Stomach (tissue), 4 donors: ENCODE data around the gene TMEM17.

ENCODE experiments used
- CTCF ChIP-seq, 7 experiments: fragments of 450-650 bp in 4 of 7; fragments of 200-600 bp in 3 of 7; sonication (generic) in 3 of 7; IDR thresholded peaks; one replicate each; pipeline ENCODE4 v1.5.1; 2016 to 2019; ENCODE audit warnings: antibody characterized with exemption in 7 of 7, control low read depth in 2 of 7, mild to moderate bottlenecking in 1 of 7
- EP300 ChIP-seq: sonication (generic); formaldehyde crosslinking; IDR thresholded peaks from one replicate; pipeline ENCODE4 v1.6.1; 2017; ENCODE audit warnings: antibody characterized with exemption
- POLR2A ChIP-seq, 4 donors: fragments of 450-650 bp; IDR thresholded peaks; one replicate each; pipeline ENCODE4 v1.6.1; 2016; ENCODE audit warnings: antibody characterized with exemption in 4 of 4, control low read depth in 2 of 4, mild to moderate bottlenecking in 1 of 4, moderate library complexity in 1 of 4
- POLR2AphosphoS5 ChIP-seq, 3 donors: sonication (generic); formaldehyde crosslinking; IDR thresholded peaks; one replicate each; pipeline ENCODE4 v1.6.1; 2016; ENCODE audit warnings: antibody characterized with exemption in 3 of 3

- TF ChIP-seq POLR2A (IDR thresholded peaks at IDR 0.05) (no peak), CTCF (IDR thresholded peaks at IDR 0.05) (no peak), POLR2AphosphoS5 (IDR thresholded peaks at IDR 0.05) (no peak), EP300 (no peak)
These were observed 13.9 kb downstream of the TMEM17 start for GRCh38 chr2:62492048-62492447.
